ENCODE results near the gene DCD. TPM values are rescaled to one million over a fixed set of nuclear protein-coding genes. Genes with fewer than 3 reads are reported as not detected.

The DCD gene
- total and polyA plus RNA-seq, 2 of the 8 experiments (the other 6 are each of a cell fraction or from before 2014, with no cell fraction given): not detected

DNA sequence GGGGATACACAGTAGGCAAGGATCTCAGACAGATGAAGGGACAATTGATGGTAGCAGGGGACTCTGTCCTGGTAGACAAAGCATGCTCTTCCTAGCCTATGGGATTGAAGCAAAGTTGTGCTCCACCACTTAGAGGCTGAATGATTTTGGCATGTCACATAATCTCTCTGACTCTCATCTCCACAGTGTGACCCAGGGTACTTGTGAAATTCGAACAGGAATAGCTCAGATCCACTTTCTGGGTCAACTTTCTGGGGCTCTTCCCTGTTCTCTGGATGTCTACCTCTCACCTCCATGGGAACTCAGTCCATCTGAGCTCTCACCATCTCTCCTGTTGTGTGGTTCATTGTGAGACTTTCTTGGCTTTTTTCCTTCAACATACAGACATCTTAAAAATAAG, 1.7 kb upstream of the DCD start:
- TF ChIP-seq KDM4A (IDR thresholded peaks at IDR 0.05; ENCODE audit: low read depth, low read length, severe bottlenecking): no peak
- TF ChIP-seq TAF1 (IDR thresholded peaks at IDR 0.05; ENCODE audit: low read depth, low read length): no peak
- no peak for TF ChIP-seq SRF (IDR thresholded peaks at IDR 0.05; ENCODE audit: low read depth, low read length)
- TF ChIP-seq BRCA1 (IDR thresholded peaks at IDR 0.05; ENCODE audit: low read depth, low read length): no peak
- TF ChIP-seq CTBP2 (IDR thresholded peaks at IDR 0.05; ENCODE audit: borderline replicate concordance, insufficient read depth, insufficient read length, low read length): no peak
- no peak for TF ChIP-seq SP2 (IDR thresholded peaks at IDR 0.05; ENCODE audit: low read length)
- TF ChIP-seq, protein P1, sequence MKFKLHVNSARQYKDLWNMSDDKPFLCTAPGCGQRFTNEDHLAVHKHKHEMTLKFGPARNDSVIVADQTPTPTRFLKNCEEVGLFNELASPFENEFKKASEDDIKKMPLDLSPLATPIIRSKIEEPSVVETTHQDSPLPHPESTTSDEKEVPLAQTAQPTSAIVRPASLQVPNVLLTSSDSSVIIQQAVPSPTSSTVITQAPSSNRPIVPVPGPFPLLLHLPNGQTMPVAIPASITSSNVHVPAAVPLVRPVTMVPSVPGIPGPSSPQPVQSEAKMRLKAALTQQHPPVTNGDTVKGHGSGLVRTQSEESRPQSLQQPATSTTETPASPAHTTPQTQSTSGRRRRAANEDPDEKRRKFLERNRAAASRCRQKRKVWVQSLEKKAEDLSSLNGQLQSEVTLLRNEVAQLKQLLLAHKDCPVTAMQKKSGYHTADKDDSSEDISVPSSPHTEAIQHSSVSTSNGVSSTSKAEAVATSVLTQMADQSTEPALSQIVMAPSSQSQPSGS (IDR thresholded peaks at IDR 0.05; ENCODE audit: low read length): no peak
- no peak for TF ChIP-seq CBX5 (IDR thresholded peaks at IDR 0.05; ENCODE audit: low read depth, low read length)
- TF ChIP-seq EZH2 (IDR thresholded peaks at IDR 0.05; ENCODE audit: low read depth, low read length, severe bottlenecking): no peak
- no peak for TF ChIP-seq PHF8 (conservative IDR thresholded peaks at IDR 0.05; ENCODE audit: low read depth, low read length)
- TF ChIP-seq NANOG (IDR thresholded peaks at IDR 0.05; ENCODE audit: insufficient read depth, low read depth, low read length, poor library complexity, severe bottlenecking): no peak
- no peak for TF ChIP-seq GABPA (IDR thresholded peaks at IDR 0.05; ENCODE audit: borderline replicate concordance, insufficient read depth, low read length)
- no peak for TF ChIP-seq POU5F1 (IDR thresholded peaks at IDR 0.05; ENCODE audit: low read depth, low read length)
- Histone ChIP-seq H2AFZ (ENCODE audit: low read length) (no peak overlapping the region), H3K9ac (replicated peaks in 1 of 4; ENCODE audit: extremely low read depth in 1 of 4, low read depth in 3 of 4, low read length in 3 of 4) (no peak overlapping the region), H3K4me2 (ENCODE audit: insufficient read depth in 1 of 2, low read depth in 2 of 2, low read length in 2 of 2) (no peak overlapping the region), H3K23ac (ENCODE audit: insufficient read length) (no peak overlapping the region), H2BK120ac (replicated peaks; ENCODE audit: low read depth, low read length) (no peak overlapping the region), H3K79me2 (ENCODE audit: control insufficient read depth in 1 of 2, insufficient read depth in 2 of 2, low read length in 2 of 2) (no peaks in the 10 kb centered on the region), H3K36me3 (ENCODE audit: control insufficient read depth in 2 of 4, insufficient read depth in 4 of 4, low read length in 3 of 4) (no peaks in the 10 kb centered on the region), H3K4ac (replicated peaks; ENCODE audit: insufficient read length, low read depth, low read length) (no peak overlapping the region), H4K20me1 (replicated peaks in 1 of 2; ENCODE audit: control insufficient read depth in 1 of 2, insufficient read depth in 2 of 2, low read length in 2 of 2) (no peaks in the 10 kb centered on the region), H4K91ac (replicated peaks; ENCODE audit: insufficient read length, low read length) (no peak overlapping the region), H3K79me1 (ENCODE audit: low read depth, low read length) (no peaks in the 10 kb centered on the region), H3K4me3 (ENCODE audit: extremely low read depth in 1 of 4, insufficient read depth in 2 of 4, low read depth in 3 of 4, low read length in 4 of 4) (no peak overlapping the region), H3K14ac (ENCODE audit: insufficient read length) (no peak overlapping the region), H2AK5ac (ENCODE audit: low read depth, low read length) (no peak overlapping the region), H3K23me2 (ENCODE audit: low read depth, low read length) (no peaks in the 10 kb centered on the region; the same call in 1 of the 2 replicates), H2BK5ac (ENCODE audit: low read depth, low read length) (no peak overlapping the region), H3K18ac (ENCODE audit: extremely low read depth, low read length) (no peak overlapping the region), H2BK12ac (ENCODE audit: low read depth, low read length) (no peak overlapping the region), H2BK20ac (ENCODE audit: low read length) (no peak overlapping the region), H4K8ac (ENCODE audit: extremely low read depth, insufficient read depth, low read length) (no peak overlapping the region), H3K27ac (ENCODE audit: low read depth, low read length) (no peak overlapping the region), H3K27me3 (replicated peaks in 1 of 4; ENCODE audit: control insufficient read depth in 3 of 4, extremely low read depth in 1 of 4, insufficient read depth in 3 of 4, low read length in 3 of 4) (no peaks in the 10 kb centered on the region), H3K4me1 (replicated peaks in 1 of 4; ENCODE audit: control insufficient read depth in 3 of 4, insufficient read depth in 4 of 4, low read length in 3 of 4) (no peaks in the 10 kb centered on the region), H4K5ac (ENCODE audit: insufficient read length, low read depth, low read length) (no peak overlapping the region), H2BK15ac (ENCODE audit: low read length) (no peak overlapping the region), H3K56ac (replicated peaks; ENCODE audit: insufficient read length, low read depth, low read length) (no peak overlapping the region), H3K9me3 (ENCODE audit: insufficient read depth in 2 of 2, low read depth in 1 of 2, low read length in 1 of 2) (no peaks in the 10 kb centered on the region)
- no peak for DNase-seq (ENCODE audit: low read depth in 1 of 2, low spot score in 2 of 2)
- ChIA-PET CTCF (ENCODE audit: partially characterized antibody) (interaction anchor here (0.7 to 1.8 kb wide), 7 partner anchors 8 to 122 kb away, joined by 3 to 5 read pairs (median 4); no protein-coding TSS in a partner anchor), POLR2A (ENCODE audit: partially characterized antibody) (no interaction called here)
- 87% methylated on average over 1 of the region's 1 CpG; no CpG with 5 or more reads in 1 of the 2 experiments for WGBS, 2 experiments (ENCODE audit: extremely low coverage in 1 of 2, insufficient coverage in 1 of 2, insufficient read length in 1 of 2, insufficient replicate concordance in 2 of 2, low coverage in 1 of 2, low lambda C conversion rate in 2 of 2, missing lambda C conversion rate in 1 of 2)
- FAIRE-seq: no peak
